Measurements from ENCODE around the gene PRUNE2.

DNA sequence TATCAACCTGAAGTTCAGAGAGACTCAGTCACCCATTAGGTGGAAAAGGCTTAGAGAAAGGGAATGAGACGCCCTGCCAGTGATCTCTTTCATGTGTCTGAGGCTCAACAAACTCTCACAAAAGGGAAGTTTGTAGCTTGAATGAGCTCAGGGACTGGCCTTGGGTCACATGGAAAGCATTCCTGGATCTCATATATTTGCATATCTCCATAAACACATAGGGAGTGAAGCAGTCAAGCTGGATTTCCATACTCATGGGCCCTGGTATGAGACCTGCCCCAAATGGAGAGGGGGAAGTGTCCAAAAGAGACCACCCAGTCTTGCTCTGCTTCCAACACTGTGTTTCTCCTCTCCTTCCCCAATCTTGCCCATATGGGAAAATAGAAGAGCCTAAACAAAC is 26.4 kb upstream of the PRUNE2 start:
- TF ChIP-seq, protein P1, sequence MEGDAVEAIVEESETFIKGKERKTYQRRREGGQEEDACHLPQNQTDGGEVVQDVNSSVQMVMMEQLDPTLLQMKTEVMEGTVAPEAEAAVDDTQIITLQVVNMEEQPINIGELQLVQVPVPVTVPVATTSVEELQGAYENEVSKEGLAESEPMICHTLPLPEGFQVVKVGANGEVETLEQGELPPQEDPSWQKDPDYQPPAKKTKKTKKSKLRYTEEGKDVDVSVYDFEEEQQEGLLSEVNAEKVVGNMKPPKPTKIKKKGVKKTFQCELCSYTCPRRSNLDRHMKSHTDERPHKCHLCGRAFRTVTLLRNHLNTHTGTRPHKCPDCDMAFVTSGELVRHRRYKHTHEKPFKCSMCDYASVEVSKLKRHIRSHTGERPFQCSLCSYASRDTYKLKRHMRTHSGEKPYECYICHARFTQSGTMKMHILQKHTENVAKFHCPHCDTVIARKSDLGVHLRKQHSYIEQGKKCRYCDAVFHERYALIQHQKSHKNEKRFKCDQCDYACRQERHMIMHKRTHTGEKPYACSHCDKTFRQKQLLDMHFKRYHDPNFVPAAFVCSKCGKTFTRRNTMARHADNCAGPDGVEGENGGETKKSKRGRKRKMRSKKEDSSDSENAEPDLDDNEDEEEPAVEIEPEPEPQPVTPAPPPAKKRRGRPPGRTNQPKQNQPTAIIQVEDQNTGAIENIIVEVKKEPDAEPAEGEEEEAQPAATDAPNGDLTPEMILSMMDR (IDR thresholded peaks at IDR 0.05) = no peak
- no peak for TF ChIP-seq POLR2A (IDR thresholded peaks at IDR 0.05)
